MM.1S (cell line): Measurements from ENCODE around the gene CNEP1R1.

Source experiments
- DNase-seq: peaks from one replicate; pipeline ENCODE4 v3.0.0-alpha.2; 2015
- H2AFZ ChIP-seq: fragments of 300-600 bp; sonication (generic); 2 replicates; pipeline ENCODE4 v1.6.0; 2016; ENCODE audit warnings: antibody characterized with exemption, low read length
- H3F3A ChIP-seq: fragments of 300-600 bp; sonication (generic); 2 replicates; pipeline ENCODE4 v1.6.1; 2016; ENCODE audit warnings: mild to moderate bottlenecking, antibody characterized with exemption, low read length, moderate library complexity, mixed read lengths; ENCODE audit not compliant: insufficient read depth
- H3K27ac ChIP-seq: fragments of 300-600 bp; sonication (generic); 2 replicates; pipeline ENCODE4 v1.5.1; 2016; ENCODE audit warnings: mild to moderate bottlenecking, low read length
- H3K27me3 ChIP-seq: fragments of 300-600 bp; sonication (generic); replicated peaks from 2 replicates; pipeline ENCODE4 v1.6.0; 2016; ENCODE audit warnings: low read length; ENCODE audit not compliant: insufficient read depth
- H3K36me3 ChIP-seq: fragments of 300-600 bp; sonication (generic); replicated peaks from 2 replicates; pipeline ENCODE4 v1.6.1; 2016; ENCODE audit warnings: mild to moderate bottlenecking, low read length, mixed read lengths; ENCODE audit not compliant: insufficient read depth
- H3K4me1 ChIP-seq: fragments of 300-600 bp; sonication (generic); 2 replicates; pipeline ENCODE4 v1.6.1; 2016; ENCODE audit warnings: low read length, mixed read lengths
- H3K4me2 ChIP-seq: fragments of 300-600 bp; sonication (generic); 2 replicates; pipeline ENCODE4 v1.6.0; 2016; ENCODE audit warnings: low read depth, low read length
- H3K4me3 ChIP-seq: fragments of 300-600 bp; sonication (generic); 2 replicates; pipeline ENCODE4 v1.5.1; 2016; ENCODE audit warnings: low read length, mixed read lengths
- H3K79me2 ChIP-seq: fragments of 300-600 bp; sonication (generic); 2 replicates; pipeline ENCODE4 v1.6.1; 2016; ENCODE audit warnings: mixed run types, low read length, mixed read lengths
- H3K9ac ChIP-seq: fragments of 300-600 bp; sonication (generic); 2 replicates; pipeline ENCODE4 v1.6.1; 2016; ENCODE audit warnings: low read length, mixed read lengths
- H3K9me2 ChIP-seq: fragments of 300-600 bp; sonication (generic); replicated peaks from 2 replicates; pipeline ENCODE4 v1.6.1; 2016; ENCODE audit warnings: mild to moderate bottlenecking, low read length, mixed read lengths; ENCODE audit not compliant: insufficient read depth
- H3K9me3 ChIP-seq: fragments of 300-600 bp; sonication (generic); replicated peaks from 2 replicates; pipeline ENCODE4 v1.6.1; 2016; ENCODE audit warnings: mild to moderate bottlenecking, low read length, mixed read lengths; ENCODE audit not compliant: insufficient read depth
- H4K20me1 ChIP-seq: fragments of 300-600 bp; sonication (generic); 2 replicates; pipeline ENCODE4 v1.6.1; 2016; ENCODE audit warnings: mild to moderate bottlenecking, low read length, moderate library complexity, mixed read lengths; ENCODE audit not compliant: insufficient read depth
- EZH2 ChIP-seq: fragments of 300-600 bp; sonication (generic); optimal IDR thresholded peaks from 2 replicates; pipeline ENCODE3; 2017; ENCODE audit warnings: low read depth, mild to moderate bottlenecking, antibody characterized with exemption, low read length, mixed read lengths
- EZH2phosphoT487 ChIP-seq: fragments of 300-600 bp; sonication (generic); IDR thresholded peaks from 2 replicates; pipeline ENCODE4 v1.6.1; 2018; ENCODE audit warnings: antibody characterized with exemption, low read length
- TF ChIP-seq, protein P1 (sequence below): fragments of 300-600 bp; sonication (generic); IDR thresholded peaks from 2 replicates; pipeline ENCODE4 v1.5.1; 2016; ENCODE audit warnings: antibody characterized with exemption, low read length, mixed read lengths

The CNEP1R1 gene

GRCh38 chr16:50079397-50080140, 54.5 kb downstream of the CNEP1R1 start:
- H3K36me3 ChIP-seq, result peaks cover 19% of the 10 kb centered on the region
- no peak overlapping the region for H3K9ac ChIP-seq
- H3F3A ChIP-seq, result no peaks in the 10 kb centered on the region
- H3K9me3 ChIP-seq, result no peaks in the 10 kb centered on the region
- DNase-seq, result no peak
- H4K20me1 ChIP-seq, result no peaks in the 10 kb centered on the region
- H3K4me1 ChIP-seq, result no peaks in the 10 kb centered on the region
- no peak overlapping the region for H3K27ac ChIP-seq
- no peaks in the 10 kb centered on the region for H3K27me3 ChIP-seq
- H3K4me3 ChIP-seq, result no peak overlapping the region
- H2AFZ ChIP-seq, result no peak overlapping the region
- H3K4me2 ChIP-seq, result no peak overlapping the region
- TF ChIP-seq, protein P1, sequence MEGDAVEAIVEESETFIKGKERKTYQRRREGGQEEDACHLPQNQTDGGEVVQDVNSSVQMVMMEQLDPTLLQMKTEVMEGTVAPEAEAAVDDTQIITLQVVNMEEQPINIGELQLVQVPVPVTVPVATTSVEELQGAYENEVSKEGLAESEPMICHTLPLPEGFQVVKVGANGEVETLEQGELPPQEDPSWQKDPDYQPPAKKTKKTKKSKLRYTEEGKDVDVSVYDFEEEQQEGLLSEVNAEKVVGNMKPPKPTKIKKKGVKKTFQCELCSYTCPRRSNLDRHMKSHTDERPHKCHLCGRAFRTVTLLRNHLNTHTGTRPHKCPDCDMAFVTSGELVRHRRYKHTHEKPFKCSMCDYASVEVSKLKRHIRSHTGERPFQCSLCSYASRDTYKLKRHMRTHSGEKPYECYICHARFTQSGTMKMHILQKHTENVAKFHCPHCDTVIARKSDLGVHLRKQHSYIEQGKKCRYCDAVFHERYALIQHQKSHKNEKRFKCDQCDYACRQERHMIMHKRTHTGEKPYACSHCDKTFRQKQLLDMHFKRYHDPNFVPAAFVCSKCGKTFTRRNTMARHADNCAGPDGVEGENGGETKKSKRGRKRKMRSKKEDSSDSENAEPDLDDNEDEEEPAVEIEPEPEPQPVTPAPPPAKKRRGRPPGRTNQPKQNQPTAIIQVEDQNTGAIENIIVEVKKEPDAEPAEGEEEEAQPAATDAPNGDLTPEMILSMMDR, result no peak
- TF ChIP-seq EZH2phosphoT487, result no peak
- no peak for TF ChIP-seq EZH2
- H3K79me2 ChIP-seq, result peaks cover 17% of the 10 kb centered on the region
- H3K9me2 ChIP-seq, result no peaks in the 10 kb centered on the region

- H3K9me3 ChIP-seq, result no peaks in the 10 kb centered on the region
- H3K27ac ChIP-seq, result no peak overlapping the region
- no peaks in the 10 kb centered on the region for H4K20me1 ChIP-seq
- H3K36me3 ChIP-seq, result peaks cover 22% of the 10 kb centered on the region
- no peak for TF ChIP-seq EZH2
- TF ChIP-seq, protein P1, result no peak
- TF ChIP-seq EZH2phosphoT487, result no peak
- H3K9ac ChIP-seq, result no peak overlapping the region
- H3K4me3 ChIP-seq, result no peak overlapping the region
- H2AFZ ChIP-seq, result no peak overlapping the region
- H3K79me2 ChIP-seq, result peaks cover 17% of the 10 kb centered on the region
- DNase-seq, result no peak
- H3K4me1 ChIP-seq, result no peaks in the 10 kb centered on the region
- no peaks in the 10 kb centered on the region for H3F3A ChIP-seq
- H3K27me3 ChIP-seq, result no peaks in the 10 kb centered on the region
- no peaks in the 10 kb centered on the region for H3K9me2 ChIP-seq
- no peak overlapping the region for H3K4me2 ChIP-seq
These were observed 56.5 kb downstream of the CNEP1R1 start for GRCh38 chr16:50081428-50082018.

DNA sequence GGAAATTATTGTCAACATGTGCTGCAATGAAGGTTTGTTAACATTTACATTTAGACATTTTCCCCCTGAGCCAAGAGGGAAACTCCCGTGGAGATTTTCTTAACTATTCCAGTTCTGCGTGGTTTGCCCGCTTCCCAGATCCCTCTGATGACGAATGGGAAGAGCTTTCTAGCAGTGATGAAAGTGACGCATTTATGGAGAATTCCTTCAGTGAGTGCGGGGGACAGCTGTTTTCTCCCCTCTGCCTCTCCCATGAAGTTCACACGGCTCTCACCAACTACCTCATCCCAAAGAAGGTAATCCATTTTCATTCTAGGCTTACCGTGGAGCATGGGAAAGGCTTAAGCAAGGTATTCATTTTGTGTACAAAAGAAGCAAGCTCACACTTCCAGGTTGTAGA, 59.0 kb downstream of the CNEP1R1 start:
- Histone ChIP-seq H3K9ac (no peak overlapping the region), H3K9me2 (no peaks in the 10 kb centered on the region), H3K4me2 (no peak overlapping the region), H3K4me1 (no peaks in the 10 kb centered on the region), H3F3A (no peaks in the 10 kb centered on the region), H3K36me3 (peaks cover 16% of the 10 kb centered on the region), H3K27ac (no peak overlapping the region), H3K79me2 (peaks cover 12% of the 10 kb centered on the region), H2AFZ (no peak overlapping the region), H3K27me3 (no peaks in the 10 kb centered on the region), H3K4me3 (no peak overlapping the region), H3K9me3 (no peaks in the 10 kb centered on the region), H4K20me1 (no peaks in the 10 kb centered on the region)
- DNase-seq, result no peak
- TF ChIP-seq, protein P1, result no peak
- TF ChIP-seq EZH2, result no peak
- TF ChIP-seq EZH2phosphoT487, result no peak
